Esophagus muscularis mucosa (tissue), 4 donors: Measurements from ENCODE around the gene CYSRT1. TPM values are rescaled to one million over a fixed set of nuclear protein-coding genes. Genes with fewer than 3 reads are reported as not detected.
A peak's percentile ranks its signal among the peaks of the same experiment; 100 is the strongest.

Source experiments
- DNase-seq: peaks from one replicate; pipeline ENCODE4 v3.0.0-alpha.2; 2017; ENCODE audit errors: extremely low spot score
- H3K27ac ChIP-seq, 4 donors: fragments of 200-600 bp; sonication (generic); replicated peaks in 1 of 4; 1 replicate in 3 of 4; 2 replicates in 1 of 4; pipeline ENCODE4 v1.5.1; 2016 to 2019; ENCODE audit warnings: mild to moderate bottlenecking in 1 of 4
- H3K27me3 ChIP-seq, 4 donors: fragments of 200-600 bp; sonication (generic); one replicate each; pipeline versions ENCODE4 v1.5.1 to v1.6.0; 2016 to 2019
- H3K36me3 ChIP-seq, 4 donors: fragments of 200-600 bp; sonication (generic); one replicate each; pipeline ENCODE4 v1.5.1; 2016 to 2019
- H3K4me1 ChIP-seq, 4 donors: fragments of 200-600 bp; sonication (generic); one replicate each; pipeline ENCODE4 v1.5.1; 2016 to 2019
- H3K4me3 ChIP-seq, 4 donors: fragments of 200-600 bp; sonication (generic); 1 replicate in 2 of 4; 2 replicates in 2 of 4; pipeline ENCODE4 v1.5.1; 2016 to 2019; ENCODE audit warnings: mild to moderate bottlenecking in 4 of 4, moderate library complexity in 1 of 4
- H3K9me3 ChIP-seq, 4 donors: fragments of 200-600 bp; sonication (generic); 1 replicate in 3 of 4; 2 replicates in 1 of 4; pipeline ENCODE4 v1.5.1; 2016 to 2019
- EP300 ChIP-seq: sonication (generic); formaldehyde crosslinking; IDR thresholded peaks from one replicate; pipeline ENCODE4 v1.6.1; 2017; ENCODE audit warnings: antibody characterized with exemption
- POLR2A ChIP-seq: fragments of 450-650 bp; IDR thresholded peaks from one replicate; pipeline ENCODE4 v1.6.1; 2017; ENCODE audit warnings: antibody characterized with exemption, moderate library complexity, mild to moderate bottlenecking, low read depth
- POLR2AphosphoS5 ChIP-seq, 2 donors: sonication (generic); formaldehyde crosslinking; IDR thresholded peaks; one replicate each; pipeline ENCODE4 v1.6.1; 2017; ENCODE audit warnings: antibody characterized with exemption in 2 of 2
- WGBS: methylation state at CpG from one replicate; pipeline ENCODE4 v1.1.5; 2018; 5-methylcytosine and 5-hydroxymethylcytosine counted together
- intact Hi-C: fragments of 100-400 bp; cut with DNase I; formaldehyde crosslinking; loops from one replicate; pipeline ENCODE4 v1.15.1; 2023
- total RNA-seq, 4 donors: library from RNA; depleted of rRNA; stranded (reverse); fragments of >200 nt; gene quantifications; one replicate each; pipeline versions ENCODE4 v1.1.0 to v1.2.1, GENCODE V29; 2016
- TF ChIP-seq, protein P1 (sequence below), 3 experiments: fragments of 200-600 bp in 2 of 3; fragments of 450-650 bp in 1 of 3; sonication (generic) in 2 of 3; IDR thresholded peaks; one replicate each; pipeline ENCODE4 v1.5.1; 2017 to 2019; ENCODE audit warnings: antibody characterized with exemption in 3 of 3, mild to moderate bottlenecking in 2 of 3, moderate library complexity in 1 of 3

Gene CYSRT1
- total RNA-seq, 4 donors from 2014 or later = 0.33 to 0.45 (median 0.40) TPM; not detected in 1

DNA sequence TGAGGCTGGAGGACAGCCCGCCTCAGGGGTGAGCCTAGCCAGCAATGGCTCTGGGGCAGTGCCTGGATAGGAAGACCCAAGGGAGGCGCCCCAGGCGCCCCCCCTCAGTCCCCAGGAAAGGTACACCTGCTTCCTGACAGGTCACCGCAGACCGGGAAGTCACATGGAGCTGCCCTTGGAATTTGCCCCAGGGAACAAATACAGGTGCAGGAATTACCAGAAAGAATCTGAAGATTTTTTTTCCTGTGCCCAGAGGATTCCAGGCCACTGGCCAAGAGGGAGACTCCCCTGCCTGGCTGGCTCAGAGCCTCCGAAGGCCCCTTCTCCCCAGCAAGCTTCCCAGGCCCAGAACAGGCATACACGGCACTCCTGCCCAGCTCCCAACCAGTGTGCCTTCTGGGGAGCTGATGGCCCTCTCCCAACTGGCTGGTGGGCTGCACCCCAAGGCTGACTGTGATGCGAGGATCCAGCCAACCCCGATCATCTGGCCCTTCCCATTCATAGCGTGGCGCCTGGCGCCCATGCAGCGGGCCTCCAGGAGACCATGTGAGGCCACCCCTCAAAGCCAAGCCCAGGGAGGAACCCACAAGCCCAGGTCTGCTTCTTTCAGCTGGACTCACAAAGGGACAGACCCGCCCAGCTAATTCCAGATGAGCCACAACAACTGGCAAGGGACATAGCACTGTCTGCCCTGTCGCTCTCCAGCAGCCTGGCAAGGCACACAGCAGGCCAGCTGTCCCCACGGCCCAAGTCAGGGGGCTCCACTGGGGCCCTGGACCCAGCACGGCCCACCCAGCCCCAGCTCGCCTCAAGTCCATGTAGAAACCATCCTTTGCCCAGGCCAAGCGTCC is 26.7 kb upstream of the CYSRT1 start:
- WGBS = 84% methylated on average over 17 of the region's 19 CpGs
- no peak overlapping the region for H3K4me3 ChIP-seq
- peaks cover 55 to 86% (median 69%) of the 10 kb centered on the region in 4 donors for H3K4me1 ChIP-seq

DNA sequence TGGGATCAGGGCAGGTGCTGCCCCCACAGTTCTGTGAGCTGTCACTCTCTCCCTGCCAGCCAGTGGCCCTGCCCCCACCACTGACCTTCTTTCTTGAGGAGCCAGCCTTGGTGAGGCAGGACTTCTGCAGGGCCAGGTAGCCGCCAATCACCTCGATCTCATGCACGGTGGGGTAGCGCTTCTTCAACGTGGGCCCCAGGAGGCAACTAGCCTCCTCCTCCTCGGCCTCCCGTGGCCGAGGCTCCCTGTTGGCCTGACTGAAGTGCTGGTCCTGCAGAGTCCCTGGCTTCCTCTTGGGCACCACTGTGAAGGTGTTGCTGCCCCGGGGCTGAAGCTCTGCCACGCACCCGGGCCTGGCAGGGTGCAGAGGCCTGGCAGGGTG is 26.1 kb upstream of the CYSRT1 start:
- Histone ChIP-seq H3K36me3 (no peaks in the 10 kb centered on the region), H3K27ac (no peak overlapping the region), H3K4me1 (peaks cover 61 to 89% (median 75%) of the 10 kb centered on the region in 4 donors), H3K27me3 (no peaks in the 10 kb centered on the region), H3K9me3 (no peaks in the 10 kb centered on the region), H3K4me3 (peak overlapping the region in 3 of 4 donors; percentile 70 to 76 (median 75))
- WGBS = 90% methylated on average over 2 of the region's 11 CpGs
- TF ChIP-seq POLR2AphosphoS5 (IDR thresholded peaks at IDR 0.05) = no peak
- no peak for TF ChIP-seq POLR2A
- no peak for TF ChIP-seq EP300
- TF ChIP-seq, protein P1, sequence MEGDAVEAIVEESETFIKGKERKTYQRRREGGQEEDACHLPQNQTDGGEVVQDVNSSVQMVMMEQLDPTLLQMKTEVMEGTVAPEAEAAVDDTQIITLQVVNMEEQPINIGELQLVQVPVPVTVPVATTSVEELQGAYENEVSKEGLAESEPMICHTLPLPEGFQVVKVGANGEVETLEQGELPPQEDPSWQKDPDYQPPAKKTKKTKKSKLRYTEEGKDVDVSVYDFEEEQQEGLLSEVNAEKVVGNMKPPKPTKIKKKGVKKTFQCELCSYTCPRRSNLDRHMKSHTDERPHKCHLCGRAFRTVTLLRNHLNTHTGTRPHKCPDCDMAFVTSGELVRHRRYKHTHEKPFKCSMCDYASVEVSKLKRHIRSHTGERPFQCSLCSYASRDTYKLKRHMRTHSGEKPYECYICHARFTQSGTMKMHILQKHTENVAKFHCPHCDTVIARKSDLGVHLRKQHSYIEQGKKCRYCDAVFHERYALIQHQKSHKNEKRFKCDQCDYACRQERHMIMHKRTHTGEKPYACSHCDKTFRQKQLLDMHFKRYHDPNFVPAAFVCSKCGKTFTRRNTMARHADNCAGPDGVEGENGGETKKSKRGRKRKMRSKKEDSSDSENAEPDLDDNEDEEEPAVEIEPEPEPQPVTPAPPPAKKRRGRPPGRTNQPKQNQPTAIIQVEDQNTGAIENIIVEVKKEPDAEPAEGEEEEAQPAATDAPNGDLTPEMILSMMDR (IDR thresholded peaks at IDR 0.05) = no peak
- intact Hi-C loops = no loop called here
- no peak for DNase-seq

More for the DNA sequence above, 26.7 kb upstream of the CYSRT1 start:
- TF ChIP-seq, protein P1 (IDR thresholded peaks at IDR 0.05) = no peak
- no peak for DNase-seq
- Histone ChIP-seq H3K36me3 (no peaks in the 10 kb centered on the region), H3K9me3 (no peaks in the 10 kb centered on the region), H3K27me3 (no peaks in the 10 kb centered on the region), H3K27ac (no peak overlapping the region)
- intact Hi-C loops = no loop called here

DNA sequence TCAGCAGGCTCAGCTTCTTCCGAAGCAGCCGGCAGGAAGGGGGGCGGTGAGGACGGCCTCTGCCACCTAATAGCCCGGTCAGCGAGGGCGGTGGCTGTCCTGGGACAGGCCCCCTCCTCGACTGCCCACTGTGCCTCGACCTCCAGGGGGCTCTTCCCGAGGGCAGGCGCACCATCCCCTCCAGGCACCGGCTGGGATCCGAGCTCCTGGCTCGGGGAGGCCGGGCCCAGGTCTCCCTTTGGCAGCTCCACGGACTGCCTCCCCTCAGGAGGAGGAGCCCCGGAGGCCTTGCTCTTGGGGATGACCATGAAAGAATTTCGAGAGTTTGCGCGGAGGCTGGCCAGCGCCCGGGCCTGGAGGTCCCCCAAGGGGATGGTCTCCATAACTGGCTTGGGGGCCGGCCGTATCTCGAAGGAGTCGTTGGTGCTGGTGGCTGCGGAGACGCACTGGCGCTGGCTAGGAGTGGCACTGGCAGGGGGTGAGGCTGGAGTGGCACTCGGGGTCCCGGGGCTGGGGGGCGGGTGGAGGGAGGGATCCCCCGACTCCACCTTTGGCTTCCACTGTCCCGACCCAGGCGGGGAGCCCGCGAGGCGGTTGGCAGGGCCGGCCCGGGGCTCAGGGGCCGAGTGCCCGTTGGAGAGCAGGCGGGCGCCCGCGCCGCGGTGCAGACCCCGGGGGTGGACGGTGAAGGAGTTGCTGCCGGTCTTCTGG is 25.4 kb upstream of the CYSRT1 start:
- TF ChIP-seq POLR2AphosphoS5 (IDR thresholded peaks at IDR 0.05) (no peak), EP300 (no peak), POLR2A (no peak)
- TF ChIP-seq, protein P1 (IDR thresholded peaks at IDR 0.05) = no peak
- Histone ChIP-seq H3K4me3 (peak overlapping the region; percentile 70 to 76 (median 74)), H3K9me3 (no peaks in the 10 kb centered on the region), H3K4me1 (peaks cover 68 to 89% (median 78%) of the 10 kb centered on the region in 4 donors), H3K36me3 (no peaks in the 10 kb centered on the region), H3K27me3 (no peaks in the 10 kb centered on the region), H3K27ac (peak overlapping the region in 2 of 4 donors; percentile 55 to 84)
- intact Hi-C loops = loop anchor here (2.0 kb wide), 1 partner anchor 21 kb away; no protein-coding TSS in a partner anchor
- DNase-seq = no peak
- WGBS = no CpG with 5 or more reads among the region's 51 CpGs

DNA sequence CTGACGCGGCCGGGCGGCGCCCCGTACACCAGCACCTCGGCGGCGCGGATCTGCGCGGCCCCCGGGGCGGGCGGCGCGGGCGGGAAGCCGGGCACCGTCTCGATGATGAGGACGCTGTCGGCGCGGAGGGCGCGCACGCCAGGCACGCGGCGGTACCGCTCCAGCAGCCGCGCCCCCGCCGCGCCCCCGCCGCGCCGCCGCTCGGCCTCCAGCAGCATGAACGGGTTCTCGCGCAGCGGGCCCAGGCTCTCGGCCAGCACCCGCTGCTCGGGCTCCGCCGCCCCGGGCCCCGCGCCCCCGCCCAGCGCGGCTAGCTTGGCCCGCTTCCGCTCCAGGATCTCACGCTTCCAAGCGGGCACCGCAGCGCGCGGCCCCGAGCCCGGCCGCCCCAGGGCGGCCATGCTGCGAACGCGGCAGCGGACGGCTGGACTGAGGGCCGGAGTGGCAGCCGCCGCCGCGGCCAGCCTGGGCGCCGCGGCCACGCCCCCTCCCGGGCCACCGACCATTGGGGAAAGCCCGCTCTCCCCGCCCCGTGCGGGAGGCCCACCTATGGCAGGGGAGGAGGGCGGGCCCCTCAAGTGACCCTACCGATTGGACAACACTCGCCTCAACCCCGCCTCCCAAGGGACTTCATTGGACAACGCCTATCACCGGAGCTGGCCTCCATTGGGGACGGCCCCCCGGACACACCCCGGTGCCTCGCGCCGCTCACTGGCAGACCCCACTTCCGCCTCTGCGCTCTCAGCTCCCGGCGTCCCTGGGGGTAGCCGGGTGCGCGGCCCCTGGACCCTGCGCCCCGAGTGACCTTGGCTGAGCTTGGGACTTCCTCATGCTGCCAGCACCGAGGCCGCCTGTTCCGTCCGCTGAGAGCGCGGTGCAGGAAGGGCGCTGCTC is 24.4 kb upstream of the CYSRT1 start, which contains the start of gene TPRN:
TPRN (minus strand) TSS at position 431 of the 894 bp plus-strand sequence; CDS start at position 401, 30 bp downstream.
- Histone ChIP-seq H3K27ac (peak within 1 kb of the TSS; percentile 79 to 86 (median 84)), H3K4me3 (peak within 1 kb of the TSS; percentile 70 to 76 (median 74)), H3K27me3 (no peaks in the 10 kb centered on the region), H3K36me3 (no peaks in the 10 kb centered on the region), H3K4me1 (peaks cover 72 to 85% (median 74%) of the 10 kb centered on the region in 4 donors), H3K9me3 (no peaks in the 10 kb centered on the region)
- intact Hi-C loops = loop anchor here (2.0 kb wide), 1 partner anchor 20 kb away; no protein-coding TSS in a partner anchor
- DNase-seq = peak; percentile 100
- TF ChIP-seq EP300 (no peak), POLR2A (peak; percentile 62), POLR2AphosphoS5 (IDR thresholded peaks at IDR 0.05) (peak; percentile 83 to 91)
- TF ChIP-seq, protein P1 (IDR thresholded peaks at IDR 0.05) = peak in 1 of 3 experiments; percentile 18
- no CpG with 5 or more reads among the region's 118 CpGs for WGBS
